ENCODE data around the gene C2orf92.

- TF ChIP-seq CTCF (conservative IDR thresholded peaks at IDR 0.05; ENCODE audit: low read depth, low read length) (no peak), EZH2 (IDR thresholded peaks at IDR 0.05; ENCODE audit: low read length, unreplicated experiment) (no peak)
Measured at GRCh38 chr2:97716695-97717612, 47.4 kb downstream of the C2orf92 start.
